ENCODE measurements around the gene TMEM167A. TPM values are rescaled to one million over a fixed set of nuclear protein-coding genes. Genes with fewer than 3 reads are reported as not detected.

TMEM167A gene
- polyA plus RNA-seq, 1 experiment, result 23.5 TPM

- POLR2A ChIA-PET, result interaction anchor here (0.7 kb wide), 1 partner anchor 376 kb away, joined by 4 read pairs; no protein-coding TSS in a partner anchor
- Histone ChIP-seq H3K36me3 (ENCODE audit: control insufficient read depth, insufficient read depth, low read length) (no peaks in the 10 kb centered on the region), H3K27me3 (ENCODE audit: control insufficient read depth, insufficient read depth, low read length) (no peaks in the 10 kb centered on the region), H3K4me3 (ENCODE audit: low read depth, low read length) (no peak overlapping the region)
- DNase-seq (ENCODE audit: low read depth), result no peak
- CTCF ChIA-PET, result no interaction called here
- TF ChIP-seq CTCF (IDR thresholded peaks at IDR 0.05; ENCODE audit: insufficient read depth, low read depth, low read length), result no peak
Measured at GRCh38 chr5:83015676-83016075, 61.5 kb downstream of the TMEM167A start.

- ChIA-PET POLR2A (no interaction called here), CTCF (interaction anchor here (0.5 kb wide), 1 partner anchor 709 kb away, joined by 3 read pairs; no protein-coding TSS in a partner anchor)
- no peak for DNase-seq (ENCODE audit: low read depth)
- TF ChIP-seq CTCF (IDR thresholded peaks at IDR 0.05; ENCODE audit: insufficient read depth, low read depth, low read length), result no peak
- Histone ChIP-seq H3K27me3 (ENCODE audit: control insufficient read depth, insufficient read depth, low read length) (no peaks in the 10 kb centered on the region), H3K36me3 (ENCODE audit: control insufficient read depth, insufficient read depth, low read length) (no peaks in the 10 kb centered on the region), H3K4me3 (ENCODE audit: low read depth, low read length) (no peak overlapping the region)
Measured at GRCh38 chr5:83011985-83012384, 65.2 kb downstream of the TMEM167A start.

GRCh38 chr5:83009408-83009807 is 67.8 kb downstream of the TMEM167A start:
- Histone ChIP-seq H3K4me3 (ENCODE audit: low read depth, low read length) (no peak overlapping the region), H3K36me3 (ENCODE audit: control insufficient read depth, insufficient read depth, low read length) (no peaks in the 10 kb centered on the region), H3K27me3 (ENCODE audit: control insufficient read depth, insufficient read depth, low read length) (no peaks in the 10 kb centered on the region)
- TF ChIP-seq CTCF (IDR thresholded peaks at IDR 0.05; ENCODE audit: insufficient read depth, low read depth, low read length), result no peak
- CTCF ChIA-PET, result no interaction called here
- POLR2A ChIA-PET, result no interaction called here
- DNase-seq (ENCODE audit: low read depth), result no peak

GRCh38 chr5:83007755-83008154 is 69.4 kb downstream of the TMEM167A start:
- DNase-seq (ENCODE audit: low read depth), result no peak
- H3K36me3 ChIP-seq (ENCODE audit: control insufficient read depth, insufficient read depth, low read length), result no peaks in the 10 kb centered on the region
- CTCF ChIA-PET, result no interaction called here
- POLR2A ChIA-PET, result no interaction called here
- no peak overlapping the region for H3K4me3 ChIP-seq (ENCODE audit: low read depth, low read length)
- H3K27me3 ChIP-seq (ENCODE audit: control insufficient read depth, insufficient read depth, low read length), result no peaks in the 10 kb centered on the region
- no peak for TF ChIP-seq CTCF (IDR thresholded peaks at IDR 0.05; ENCODE audit: insufficient read depth, low read depth, low read length)

GRCh38 chr5:83006683-83007283 is 70.4 kb downstream of the TMEM167A start:
- TF ChIP-seq CTCF (IDR thresholded peaks at IDR 0.05; ENCODE audit: insufficient read depth, low read depth, low read length), result no peak
- POLR2A ChIA-PET, result no interaction called here
- DNase-seq (ENCODE audit: low read depth), result no peak
- no peaks in the 10 kb centered on the region for H3K36me3 ChIP-seq (ENCODE audit: control insufficient read depth, insufficient read depth, low read length)
- CTCF ChIA-PET, result no interaction called here
- no peaks in the 10 kb centered on the region for H3K27me3 ChIP-seq (ENCODE audit: control insufficient read depth, insufficient read depth, low read length)
- H3K4me3 ChIP-seq (ENCODE audit: low read depth, low read length), result no peak overlapping the region
